GM21515 (cell line): Measurements from ENCODE around the gene CARS1.

Experiments
- ATAC-seq: cut with Tn5 transposase; IDR thresholded peaks from one replicate; pipeline ENCODE4 v1.9.1; 2021; ENCODE audit not compliant: unreplicated experiment

Gene CARS1

DNA sequence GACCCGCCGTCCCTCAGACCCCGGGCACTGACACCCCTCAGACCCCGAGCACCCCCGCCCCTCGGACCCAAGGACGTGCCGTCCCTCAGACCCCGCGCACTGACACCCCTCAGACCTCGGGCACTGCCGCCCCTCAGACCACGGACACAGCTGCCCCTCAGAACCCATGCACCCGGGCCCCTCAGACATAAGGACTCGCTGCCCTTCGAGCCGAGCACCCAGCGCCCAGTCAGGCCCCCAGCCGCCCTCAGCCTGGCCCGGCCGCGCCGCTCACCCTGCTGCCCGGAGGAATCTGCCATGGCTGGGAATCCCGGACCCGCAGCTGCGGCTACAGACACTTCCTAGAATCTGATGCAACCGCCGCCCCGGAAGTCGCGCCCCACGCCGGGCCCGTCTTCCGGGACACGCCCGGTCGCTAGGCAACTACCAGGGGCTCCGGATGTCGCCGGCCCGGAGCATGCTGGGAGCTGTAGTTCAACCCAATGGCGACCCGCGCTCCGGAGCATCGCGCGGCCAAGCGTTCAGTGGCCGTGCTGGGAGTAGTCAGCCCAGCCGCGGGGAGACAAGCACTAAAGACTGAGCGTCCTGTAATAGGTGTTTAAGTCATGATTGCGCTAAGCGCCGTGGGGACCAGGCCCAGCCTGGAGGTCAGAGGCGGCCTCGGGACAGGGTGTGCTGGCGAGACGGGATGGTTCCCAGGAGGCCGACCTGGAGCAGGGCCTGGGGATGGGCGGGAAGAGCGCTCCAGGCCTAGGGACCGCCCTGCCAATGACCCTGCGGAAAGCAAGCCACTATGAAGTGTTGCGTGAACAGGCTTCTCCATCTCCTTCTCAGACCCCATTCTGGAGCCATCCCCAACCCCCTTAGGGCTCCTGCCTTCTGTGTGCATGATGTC lies at the start of gene CARS1:
TSS of gene CARS1 (minus strand) at position 355 of the 895 bp plus-strand sequence. CDS start at position 299, 56 bp downstream.
- peak; percentile 95 for ATAC-seq

DNA sequence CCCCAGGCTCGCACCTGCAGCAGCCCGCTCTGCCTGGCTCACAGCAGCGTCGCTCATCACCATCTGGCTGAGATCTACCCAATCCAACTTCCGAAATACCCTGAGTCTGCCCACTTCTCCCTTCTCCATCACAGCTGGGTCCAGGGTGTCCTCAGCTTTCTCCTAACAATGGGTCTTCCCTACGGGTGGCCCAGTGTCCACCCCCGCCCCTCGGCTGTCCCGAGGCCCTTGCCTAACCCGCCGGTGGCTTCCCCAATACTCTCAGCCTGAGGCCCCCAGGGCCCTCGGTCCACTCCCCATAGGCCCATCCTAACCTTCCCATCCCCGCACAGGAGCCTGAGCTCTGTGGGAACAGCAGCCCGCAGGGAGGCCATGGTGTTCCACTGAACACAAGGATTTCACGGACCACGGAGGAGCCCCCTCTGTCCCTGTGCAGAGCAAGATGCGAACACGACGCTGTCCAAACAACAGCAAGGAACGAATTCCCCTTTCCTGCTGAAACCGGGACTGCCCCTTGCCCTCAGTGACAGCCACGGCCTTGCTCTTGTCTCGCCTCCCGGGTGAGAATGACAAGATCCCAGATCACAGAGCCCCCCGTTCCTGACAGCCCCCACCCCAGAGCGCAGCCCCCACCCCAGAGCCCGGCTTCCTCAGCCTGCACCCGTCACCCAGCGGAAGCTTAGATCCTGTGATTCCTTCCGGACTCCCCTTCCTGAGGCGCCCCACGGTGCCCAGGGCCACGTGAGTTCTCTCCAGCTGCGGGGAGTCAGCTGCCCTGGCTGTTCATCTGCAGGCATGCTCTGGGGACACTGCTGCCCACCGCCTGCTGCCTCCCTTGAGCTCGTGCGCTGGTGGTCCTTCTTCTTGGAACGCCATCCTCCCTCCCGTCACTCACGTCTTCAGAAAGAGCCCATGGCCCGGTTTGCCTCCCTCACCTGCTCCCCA lies 48.8 kb upstream of the CARS1 start:
- no peak for ATAC-seq

DNA sequence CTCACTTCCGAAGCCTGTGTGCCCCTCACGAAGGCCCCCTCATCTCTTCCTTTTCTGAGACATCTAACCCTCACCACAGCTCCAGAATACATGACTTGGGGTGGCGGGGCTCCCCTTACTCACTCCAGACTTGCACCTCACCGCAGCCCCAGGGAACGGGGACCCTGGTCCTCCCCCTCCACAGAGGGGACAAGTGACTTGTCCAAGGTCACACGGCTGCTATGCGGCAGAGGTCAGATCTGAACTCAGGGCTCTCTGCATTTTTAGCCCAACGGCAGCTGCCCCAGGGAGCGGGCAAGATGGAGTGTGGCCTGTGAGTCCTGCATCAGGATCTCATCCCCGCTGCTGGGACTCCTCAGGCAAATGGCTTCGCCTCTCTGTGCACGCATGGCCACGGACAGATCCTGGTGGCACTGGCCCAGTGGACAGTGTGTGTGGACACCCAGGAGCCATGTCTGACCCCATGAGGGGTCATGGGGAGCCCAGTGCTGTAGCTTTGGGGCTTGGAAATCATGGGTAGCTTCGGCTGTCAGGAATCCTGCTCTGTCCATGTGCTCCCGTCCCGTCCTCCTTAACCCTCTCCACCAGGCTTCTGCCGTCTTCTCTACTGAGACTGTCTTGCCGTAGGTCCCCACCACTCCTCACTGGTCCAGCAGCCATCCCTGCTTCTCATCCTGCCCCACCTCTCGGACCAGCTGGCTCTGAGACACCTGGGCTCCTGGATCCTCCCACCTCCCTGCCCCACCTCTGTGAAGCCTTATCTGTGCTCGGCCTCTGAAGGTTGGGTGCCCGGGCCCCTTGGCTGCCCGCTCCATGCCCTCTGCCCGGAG lies 48.0 kb upstream of the CARS1 start:
- ATAC-seq = no peak

DNA sequence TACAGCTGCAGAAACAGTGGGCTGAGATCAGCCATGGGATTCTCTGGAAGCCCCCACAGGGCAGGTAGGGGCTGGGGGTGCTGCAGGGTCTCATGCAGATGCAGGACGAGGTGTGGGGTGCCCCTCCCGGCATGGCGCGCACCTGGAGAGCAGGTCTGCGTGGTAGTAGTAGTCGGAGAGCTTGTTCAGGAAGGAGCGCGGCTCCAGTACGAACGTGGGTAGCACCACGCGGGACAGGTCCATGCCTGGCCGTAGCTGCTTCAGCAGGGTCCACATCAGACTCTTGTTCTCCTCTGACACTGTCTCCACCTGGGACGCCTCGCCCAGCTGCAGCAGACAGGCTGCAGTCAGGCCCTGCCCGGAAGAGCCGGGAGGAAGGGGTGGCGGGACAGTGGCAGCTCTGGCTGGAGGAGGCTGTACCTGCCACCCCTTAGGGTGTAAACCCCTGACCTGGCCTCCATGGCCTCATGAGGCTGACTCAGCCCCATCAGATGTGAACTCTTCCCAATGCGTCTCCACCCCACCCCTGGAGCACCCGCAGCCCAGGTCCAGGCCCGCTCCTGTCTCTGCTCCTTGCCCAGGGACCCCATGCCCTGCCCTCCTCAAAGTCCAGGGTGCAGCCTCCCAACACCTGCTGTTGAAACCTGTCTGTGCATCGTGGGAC lies 47.0 kb upstream of the CARS1 start:
- ATAC-seq = no peak

DNA sequence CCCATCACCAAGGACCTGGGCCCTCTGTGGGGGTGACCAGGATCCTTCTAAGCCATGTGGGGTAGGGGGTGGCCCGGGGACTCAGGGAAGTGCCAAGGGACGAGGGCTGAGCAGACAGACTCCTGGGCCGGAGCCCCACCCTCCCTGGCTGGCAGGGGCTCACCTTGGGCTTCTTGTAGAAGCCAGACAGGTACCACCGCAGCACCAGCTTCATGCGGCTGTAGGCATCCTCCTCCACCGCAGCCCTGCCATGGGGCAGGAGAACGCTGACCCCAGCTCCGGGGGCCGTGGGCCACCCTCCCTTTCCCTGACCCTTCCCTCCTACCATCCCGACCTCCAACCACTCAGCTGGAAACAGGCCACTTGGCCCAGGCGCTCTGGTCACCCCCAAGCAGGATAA lies 45.9 kb upstream of the CARS1 start:
- no peak for ATAC-seq

DNA sequence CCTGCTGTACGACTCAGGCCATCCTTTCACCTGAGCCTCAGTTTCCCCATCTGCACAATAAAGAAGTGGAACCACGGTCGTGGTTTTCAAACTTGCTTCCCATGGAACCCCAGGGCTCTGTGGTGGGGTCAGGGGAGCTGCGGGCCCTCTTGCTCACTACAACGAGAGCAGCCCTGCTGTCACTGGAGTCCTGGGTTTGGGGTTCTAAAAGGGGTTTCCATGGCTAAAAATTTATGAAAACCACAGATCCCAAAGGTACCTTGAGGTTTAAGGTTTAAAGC lies 45.4 kb upstream of the CARS1 start:
- no peak for ATAC-seq

DNA sequence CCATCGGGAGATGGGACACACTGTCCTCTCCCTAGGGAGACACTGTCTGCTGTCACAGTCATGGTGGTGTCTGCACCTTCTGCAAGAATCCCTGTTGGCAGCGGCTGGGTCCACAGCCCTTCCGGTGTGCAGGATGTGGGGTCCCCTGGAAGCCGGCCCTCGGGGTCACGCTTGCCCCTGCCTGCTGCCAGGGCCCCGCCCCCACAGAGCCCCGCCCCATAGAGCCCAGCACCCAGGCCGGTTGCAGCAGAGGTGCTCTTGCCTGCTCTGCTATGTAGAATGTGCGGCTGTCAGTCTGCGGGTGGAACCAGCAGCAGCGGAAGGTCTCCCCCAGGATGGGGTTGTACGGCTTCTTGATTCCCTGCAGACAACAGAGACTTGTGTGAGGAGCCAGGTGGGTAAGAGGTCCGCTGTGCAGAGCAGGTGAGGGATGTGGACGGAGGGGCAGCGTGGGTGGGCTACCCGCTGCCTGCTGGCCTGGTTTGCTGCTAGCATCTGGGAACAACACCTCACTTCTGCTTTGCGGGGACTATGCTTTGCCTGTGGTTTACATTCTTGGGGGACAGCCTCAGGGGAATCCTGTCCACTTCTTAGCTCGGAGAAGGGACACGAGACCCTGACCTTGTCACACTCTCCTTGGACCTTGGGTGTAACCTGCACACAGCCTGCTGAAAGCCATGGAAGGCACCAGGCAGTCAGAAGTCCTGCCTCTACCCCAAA lies 44.9 kb upstream of the CARS1 start:
- ATAC-seq = no peak

DNA sequence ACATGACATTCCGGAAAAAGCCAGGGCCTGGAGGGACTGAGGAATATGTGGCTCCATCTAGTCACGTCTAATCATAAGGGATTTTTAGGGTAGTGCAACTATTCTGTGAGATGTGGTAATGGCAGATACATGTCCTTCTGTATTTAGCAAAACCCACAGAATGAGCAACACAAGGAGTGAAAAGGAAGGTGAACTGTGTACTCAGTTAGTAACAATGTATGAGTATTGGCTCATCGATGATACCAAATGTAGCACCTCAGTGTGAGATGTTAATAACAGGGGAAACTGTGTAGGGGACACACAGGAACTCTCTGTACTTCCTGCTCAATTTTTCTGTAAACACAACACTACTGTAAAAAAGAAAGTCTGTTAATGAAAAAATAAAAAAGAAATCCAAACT lies 42.0 kb upstream of the CARS1 start:
- no peak for ATAC-seq

DNA sequence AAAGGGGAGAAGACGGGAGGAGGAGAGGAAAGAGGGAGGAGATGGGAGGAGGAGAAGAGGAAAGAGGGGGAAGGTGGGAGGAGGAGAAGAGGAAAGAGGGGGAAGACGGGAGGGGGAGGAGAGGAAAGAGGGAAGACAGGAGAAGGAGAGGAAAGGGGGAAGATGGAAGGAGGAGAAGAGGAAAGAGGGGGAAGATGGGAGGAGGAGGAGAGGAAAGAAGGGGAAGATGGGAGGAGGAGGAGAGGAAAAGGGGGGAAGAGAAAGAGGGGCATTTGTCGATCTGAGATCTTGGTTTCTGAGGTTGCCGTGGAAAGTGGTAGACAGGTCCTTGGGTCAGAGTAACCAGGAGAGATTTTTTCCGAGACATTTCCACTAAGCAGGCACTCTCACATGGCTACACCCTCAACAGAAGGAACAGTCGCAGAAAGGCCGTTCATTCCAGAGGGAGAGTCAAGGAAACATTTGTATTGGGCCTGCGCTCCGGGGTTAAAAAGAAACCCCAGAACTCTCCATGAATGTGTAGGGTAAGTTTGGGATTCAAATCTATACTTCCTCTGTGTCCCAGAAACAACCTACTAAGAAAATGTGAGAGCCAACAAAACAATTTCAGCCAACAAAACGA lies 39.8 kb upstream of the CARS1 start:
- no peak for ATAC-seq

DNA sequence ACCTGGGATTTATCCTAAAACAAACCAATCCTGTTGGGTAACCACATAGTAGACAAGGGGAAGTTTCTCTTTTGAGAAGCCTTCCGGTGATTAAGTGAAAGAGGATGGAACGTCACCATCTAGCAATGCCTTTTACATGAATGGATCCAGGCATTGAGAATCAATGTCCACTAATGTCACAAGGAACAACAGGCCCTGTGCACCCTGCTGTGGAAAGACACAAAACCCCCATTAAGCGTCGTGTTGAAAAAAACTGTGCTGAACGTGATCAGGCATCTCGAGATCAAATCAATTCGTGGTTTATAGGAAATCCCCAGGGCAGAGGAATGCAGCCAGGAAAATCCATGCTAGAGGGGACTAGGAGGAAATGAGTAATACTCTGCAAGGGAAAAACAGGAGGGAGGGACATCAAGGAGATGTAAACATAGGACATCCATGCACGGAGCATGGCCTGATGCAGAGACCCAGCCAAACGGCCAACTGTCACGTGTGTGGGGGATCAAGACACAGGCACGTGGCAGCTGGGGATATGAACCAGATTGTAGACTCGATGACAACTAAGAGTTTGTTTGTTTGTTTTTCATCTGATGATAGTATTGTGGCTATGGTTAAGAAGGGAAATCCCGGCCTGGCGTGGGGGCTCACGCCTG lies 38.6 kb upstream of the CARS1 start:
- ATAC-seq = no peak

DNA sequence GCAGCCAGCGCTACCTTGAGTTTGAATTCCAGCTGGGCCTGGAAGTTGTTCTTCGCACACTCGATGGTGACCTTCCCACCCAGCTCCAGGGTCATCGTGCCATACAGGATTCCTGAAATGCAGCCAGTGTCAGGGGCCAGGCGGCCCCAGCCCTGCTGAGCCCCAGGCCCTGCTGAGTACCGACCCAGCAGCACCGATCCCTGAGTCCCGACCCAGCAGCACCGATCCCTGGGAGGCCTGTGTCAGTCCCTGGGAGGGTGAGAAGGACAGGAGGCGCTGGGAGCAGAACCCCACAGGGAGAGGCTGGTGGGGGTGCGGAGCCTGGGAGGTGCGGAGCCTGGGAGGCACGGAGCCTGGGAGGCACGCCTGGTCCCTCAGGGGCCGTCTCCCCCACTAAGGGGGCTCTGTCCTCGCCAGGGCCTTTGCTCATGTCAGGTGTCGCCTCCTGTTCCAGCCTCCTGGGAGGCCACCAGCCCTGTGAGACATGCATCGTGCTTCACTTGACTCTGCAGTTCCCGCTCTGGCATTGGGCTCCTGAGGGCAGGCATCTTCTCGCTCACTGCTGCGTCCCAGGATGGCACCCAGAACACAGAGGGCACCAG lies 37.1 kb upstream of the CARS1 start:
- ATAC-seq = no peak

DNA sequence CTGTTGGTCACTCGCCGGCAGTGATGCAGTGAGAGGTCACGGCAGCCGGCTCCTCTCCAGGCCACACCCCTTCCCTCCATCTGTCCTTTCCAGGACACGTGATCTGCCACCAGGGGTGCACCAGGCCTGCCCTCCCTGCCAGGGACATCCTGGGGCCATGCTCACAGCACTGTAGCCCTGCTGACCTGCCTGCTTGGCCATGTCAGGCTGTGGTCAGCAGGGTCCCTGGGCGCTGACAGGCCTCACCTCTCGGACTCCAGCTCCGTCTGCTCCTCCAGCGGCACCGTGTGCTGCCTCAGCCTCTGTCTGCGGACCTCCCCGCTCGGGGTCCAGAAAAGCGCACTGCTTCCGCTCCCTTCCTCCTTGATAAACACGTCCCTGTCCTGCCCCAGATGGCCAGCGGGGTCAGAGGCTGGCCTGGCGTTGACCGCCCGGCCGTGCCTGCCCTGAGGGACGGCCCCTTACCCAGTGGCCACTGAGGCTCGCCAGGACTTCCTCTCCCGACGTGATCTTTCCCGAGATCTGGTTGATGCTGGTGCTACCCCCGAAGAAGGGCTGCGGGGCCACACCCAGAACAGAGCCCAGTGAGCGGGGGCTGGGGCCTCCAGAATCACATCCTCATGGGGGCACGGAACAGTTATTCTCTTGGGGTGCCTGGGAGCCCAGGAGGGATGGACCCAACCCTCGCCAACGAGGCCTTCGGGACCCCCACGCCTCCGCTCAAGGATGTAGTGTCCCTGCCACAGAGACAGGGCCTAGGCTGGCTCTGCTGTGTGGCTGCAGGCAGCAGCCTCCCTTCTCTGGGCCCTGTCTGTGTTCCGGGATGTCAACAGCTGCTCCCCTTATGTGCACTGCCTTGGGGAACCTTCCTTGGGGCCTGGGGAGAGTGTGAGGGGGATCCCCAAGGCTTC lies 36.3 kb upstream of the CARS1 start:
- ATAC-seq = no peak

DNA sequence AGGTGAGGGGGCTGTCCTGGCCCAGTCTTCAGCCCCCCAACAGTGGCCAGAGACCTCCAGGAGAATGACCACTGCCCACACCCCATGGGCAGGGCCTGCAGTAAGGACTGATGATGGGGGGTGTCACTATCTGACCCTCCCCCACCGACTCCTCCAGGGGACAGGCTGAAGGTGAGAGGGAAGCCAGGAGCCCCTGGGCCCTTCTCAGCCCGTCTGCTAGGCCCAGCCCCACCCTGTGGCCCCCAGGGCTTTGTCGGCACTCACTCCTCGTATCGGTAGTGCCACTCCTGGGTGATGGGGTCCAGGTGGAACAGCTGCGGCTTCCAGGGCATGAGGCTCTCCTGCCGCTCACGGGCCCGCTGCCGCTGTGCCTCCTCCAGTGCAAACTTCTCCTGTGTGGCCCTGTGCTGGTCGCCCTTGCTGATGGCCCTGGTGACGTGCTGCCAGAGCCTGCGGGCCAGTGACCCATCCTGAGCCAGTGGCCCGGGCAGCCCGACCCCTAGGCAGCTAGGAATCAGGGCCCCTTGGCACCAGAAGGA lies 35.4 kb upstream of the CARS1 start:
- ATAC-seq = no peak

DNA sequence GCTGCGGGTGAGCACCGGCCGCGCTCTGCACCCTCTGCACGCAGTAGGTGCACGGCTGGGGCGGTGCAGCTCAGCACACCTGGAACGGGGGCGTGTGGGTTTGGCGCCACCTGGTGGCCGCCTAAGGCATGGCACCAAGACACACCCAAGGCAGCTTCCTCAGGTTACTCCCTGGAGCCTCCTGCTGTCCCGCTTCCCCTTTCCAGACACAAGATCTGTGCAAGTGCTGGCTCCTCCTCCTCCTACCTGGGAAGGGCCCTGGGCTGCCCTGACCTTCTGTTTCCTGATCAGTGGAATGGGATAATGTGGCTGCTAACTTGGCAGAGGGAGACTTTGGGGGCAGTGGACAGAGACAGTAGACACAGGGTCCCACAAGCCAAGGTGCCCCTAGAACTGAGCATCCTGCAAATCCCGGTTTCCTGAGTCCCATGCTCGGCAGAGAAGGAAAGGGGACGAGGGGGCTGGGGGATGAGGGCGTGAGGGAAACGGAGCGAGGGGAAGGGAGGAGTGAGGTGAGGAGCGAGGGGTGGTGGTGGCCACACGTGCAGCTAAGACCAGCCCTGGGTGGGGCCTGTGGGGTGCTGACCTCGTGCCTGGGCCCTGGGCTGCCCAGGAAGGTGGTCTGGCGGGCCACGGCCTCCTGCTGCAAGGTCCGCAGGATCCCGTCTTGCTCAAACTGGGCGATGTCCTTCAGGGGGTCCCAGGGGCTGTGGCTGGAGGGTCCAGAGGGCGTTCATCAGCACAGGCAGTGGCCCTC lies 34.8 kb upstream of the CARS1 start:
- ATAC-seq = no peak

DNA sequence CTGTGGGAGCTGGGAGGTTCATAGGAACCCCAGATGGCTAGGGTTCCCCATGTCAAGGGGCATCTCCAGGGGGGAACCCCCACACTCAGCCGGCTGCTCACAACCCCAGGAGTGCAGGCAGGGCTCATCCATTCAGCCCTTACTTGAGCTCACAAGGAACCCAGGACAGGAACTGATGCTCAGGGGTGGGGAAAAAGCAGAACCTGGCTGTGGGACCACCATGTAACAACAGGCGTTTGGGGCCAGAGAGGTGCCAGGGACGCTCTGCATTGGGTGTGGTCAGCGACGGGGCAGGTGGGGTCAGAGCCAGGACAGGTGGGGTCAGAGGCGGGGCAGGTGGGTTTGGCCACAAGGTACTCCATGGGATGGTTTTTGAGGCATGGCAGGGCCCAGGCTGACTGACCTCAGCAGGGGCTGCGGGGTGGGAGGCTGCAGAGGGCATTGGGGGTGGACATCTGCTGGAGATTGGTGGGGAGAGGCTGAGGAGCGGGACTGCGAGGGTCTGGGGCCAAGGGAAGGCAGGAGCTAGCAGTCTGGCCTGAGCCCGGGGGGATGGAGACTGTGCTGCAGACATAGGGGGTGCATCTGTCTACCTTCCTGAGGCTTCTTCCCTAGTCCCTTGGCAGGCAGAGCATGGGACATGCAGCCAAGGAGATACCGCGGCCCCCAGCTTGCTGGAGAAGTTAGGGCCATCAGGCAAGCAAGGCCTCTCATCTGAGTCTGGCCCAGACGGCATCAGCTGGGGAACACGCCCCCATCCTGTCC lies 34.0 kb upstream of the CARS1 start:
- ATAC-seq = no peak
